ENCODE measurements around the gene ALOX15B.

ALOX15B gene

GRCh38 chr17:8029121-8029520, 9.7 kb upstream of the ALOX15B start:
- no peak overlapping the region for H3K4me3 ChIP-seq (ENCODE audit: low read depth, low read length)
- no peak for TF ChIP-seq CTCF (IDR thresholded peaks at IDR 0.05; ENCODE audit: low read depth, low read length)

DNA sequence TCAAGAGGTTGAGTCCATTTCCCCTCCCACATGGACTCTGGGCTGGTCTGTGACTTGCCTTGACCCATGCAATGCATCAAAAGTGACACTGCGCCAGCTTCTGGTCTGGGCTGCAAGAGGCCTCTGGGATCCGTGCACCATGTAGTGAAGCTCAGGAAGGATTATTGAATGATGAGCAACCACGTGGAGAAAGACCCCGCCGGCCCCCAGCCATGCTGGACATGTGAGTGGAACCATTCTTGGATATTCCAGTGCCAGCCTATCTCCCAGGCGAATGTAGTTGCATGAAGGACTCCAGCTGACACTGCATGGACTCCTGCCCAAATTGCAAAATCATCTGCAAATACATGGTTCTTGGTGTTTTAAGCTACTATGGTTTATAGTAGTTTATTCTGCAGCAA, 7.6 kb upstream of the ALOX15B start:
- H3K4me3 ChIP-seq (ENCODE audit: low read depth, low read length) = no peak overlapping the region
- no peak for TF ChIP-seq CTCF (IDR thresholded peaks at IDR 0.05; ENCODE audit: low read depth, low read length)

DNA sequence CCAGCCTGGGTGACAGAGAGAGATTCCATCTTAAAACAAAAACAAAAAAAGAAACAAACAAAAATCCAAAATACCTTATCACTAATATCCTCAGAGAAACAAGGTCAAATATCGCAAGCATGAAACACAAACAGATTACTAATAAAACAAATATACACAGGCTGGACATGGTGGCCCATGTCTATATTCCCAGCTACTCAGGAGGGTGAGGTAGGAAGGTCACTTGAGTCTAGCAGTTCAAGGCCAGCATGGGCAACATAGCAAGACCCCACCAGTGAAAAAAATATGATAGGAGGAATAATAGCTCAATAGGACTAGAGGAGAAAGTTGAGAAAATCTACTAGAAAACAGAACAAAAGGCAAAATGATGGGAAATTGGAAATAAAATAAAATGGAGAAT, 6.9 kb upstream of the ALOX15B start:
- no peak for TF ChIP-seq CTCF (IDR thresholded peaks at IDR 0.05; ENCODE audit: low read depth, low read length)

DNA sequence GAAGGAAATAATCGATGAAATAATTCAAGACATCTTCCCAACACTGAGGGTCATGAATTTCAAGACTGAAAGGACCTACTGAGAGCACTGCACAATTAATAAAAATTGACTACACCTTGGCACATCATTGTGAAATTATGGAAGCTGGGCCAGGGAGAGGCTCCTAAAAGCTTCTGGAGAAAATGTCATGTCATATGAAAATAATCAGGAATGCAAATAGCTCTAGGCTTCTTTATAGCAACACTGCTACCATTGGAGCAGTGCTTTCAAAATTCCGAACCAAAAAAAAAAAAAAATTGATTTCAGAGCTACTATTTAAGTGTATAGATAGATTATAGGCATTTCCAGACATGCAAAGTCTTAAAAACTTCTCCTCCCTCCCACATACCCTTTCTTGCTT, 6.4 kb upstream of the ALOX15B start:
- no peak overlapping the region for H3K4me3 ChIP-seq (ENCODE audit: low read depth, low read length)
- TF ChIP-seq CTCF (IDR thresholded peaks at IDR 0.05; ENCODE audit: low read depth, low read length) = no peak

More for the DNA sequence above, 6.9 kb upstream of the ALOX15B start:
- H3K4me3 ChIP-seq (ENCODE audit: low read depth, low read length) = no peak overlapping the region

GRCh38 chr17:8039611-8040168, 831 bp downstream of the ALOX15B start:
- TF ChIP-seq CTCF (IDR thresholded peaks at IDR 0.05; ENCODE audit: low read depth, low read length) = no peak
- no peak overlapping the region for H3K4me3 ChIP-seq (ENCODE audit: low read depth, low read length)

DNA sequence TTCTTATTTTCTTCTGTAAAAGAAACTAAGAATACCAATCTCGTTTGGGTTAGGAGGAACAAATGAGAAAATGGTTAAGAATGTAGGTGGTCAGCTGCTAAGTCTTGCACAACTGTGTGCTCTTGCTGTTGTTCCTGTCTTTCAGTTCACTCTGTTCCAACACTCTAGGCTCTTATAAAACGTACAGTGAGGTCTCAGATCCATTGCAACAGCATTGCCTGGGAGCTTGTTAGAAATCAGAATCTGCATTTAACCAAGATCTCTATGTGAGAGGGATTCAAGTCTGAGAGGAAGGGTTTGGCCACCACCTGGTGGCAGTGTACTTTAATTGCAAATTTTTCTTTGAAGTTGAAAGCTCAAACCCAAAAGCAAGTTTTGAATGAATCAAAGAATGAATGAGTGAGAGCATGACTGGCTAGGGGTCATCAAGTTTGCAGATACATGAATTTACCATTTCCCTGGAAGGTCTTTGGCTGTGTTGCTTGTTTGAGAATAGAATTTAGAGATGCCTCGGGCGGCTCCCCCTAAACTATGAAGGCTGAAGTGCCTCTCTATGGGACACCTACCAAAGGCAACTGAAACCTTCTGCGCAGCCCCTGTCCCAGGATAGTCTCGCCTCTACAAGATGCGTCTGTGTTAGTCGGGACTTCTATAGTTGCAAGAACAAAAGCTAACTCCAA, 2.5 kb downstream of the ALOX15B start:
- H3K4me3 ChIP-seq (ENCODE audit: low read depth, low read length) = no peak overlapping the region
- TF ChIP-seq CTCF (IDR thresholded peaks at IDR 0.05; ENCODE audit: low read depth, low read length) = peak; percentile 34; the same call in 1 of the 2 replicates

GRCh38 chr17:8041979-8042378, 3.1 kb downstream of the ALOX15B start:
- TF ChIP-seq CTCF (IDR thresholded peaks at IDR 0.05; ENCODE audit: low read depth, low read length) = no peak
- H3K4me3 ChIP-seq (ENCODE audit: low read depth, low read length) = no peak overlapping the region
